SK-N-SH (cell line): ENCODE results near the gene RPGRIP1L. TPM values are rescaled to one million over a fixed set of nuclear protein-coding genes. Genes with fewer than 3 reads are reported as not detected.

ENCODE experiments used
- CTCF ChIA-PET: fragments of 300-600, 350-600 bp; formaldehyde crosslinking; extraction: SDS; loops from one replicate; lab custom pipeline; 2021; lab: Yijun Ruan, JAX
- POLR2A ChIA-PET: fragments of 350-600 bp; sonication (Branson Sonifier 250); formaldehyde crosslinking; extraction: SDS; loops from one replicate; lab custom pipeline; 2020; ENCODE audit warnings: antibody characterized with exemption, inconsistent platforms; lab: Yijun Ruan, JAX
- DNase-seq: peaks from one replicate; pipeline ENCODE4 v3.0.0; 2012
- H2AFZ ChIP-seq: fragments of 200-600 bp; sonication (generic); 2 replicates; pipeline ENCODE4 v1.8.1; 2016; ENCODE audit warnings: antibody characterized with exemption, mild to moderate bottlenecking, low read depth
- H3F3A ChIP-seq: fragments of 200-600 bp; sonication (generic); replicated peaks from 2 replicates; pipeline ENCODE3; 2016; ENCODE audit warnings: antibody characterized with exemption, mild to moderate bottlenecking; ENCODE audit not compliant: insufficient read depth
- H3K27ac ChIP-seq, 2 experiments: fragments of 200-500 bp in 1 of 2; fragments of 200-600 bp in 1 of 2; sonication (Bioruptor generic) in 1 of 2; sonication (generic), shearing (Covaris generic) in 1 of 2; 2 replicates each; pipeline versions ENCODE4 v1.5.1 to v1.6.1; 2014 to 2016; ENCODE audit warnings: low read depth in 2 of 2, inconsistent platforms in 1 of 2, low read length in 1 of 2, mild to moderate bottlenecking in 1 of 2, mixed read lengths in 1 of 2
- H3K27me3 ChIP-seq: fragments of 200-600 bp; sonication (generic), shearing (Covaris generic); 2 replicates; pipeline ENCODE4 v1.6.1; 2016; ENCODE audit warnings: mixed run types; ENCODE audit not compliant: insufficient read depth
- H3K36me3 ChIP-seq, 2 experiments: fragments of 200-500 bp in 1 of 2; fragments of 200-600 bp in 1 of 2; sonication (Bioruptor generic) in 1 of 2; sonication (generic) in 1 of 2; replicated peaks in 1 of 2; 2 replicates each; pipeline versions ENCODE3 to v1.5.1; 2014 to 2016; ENCODE audit warnings: low read length in 1 of 2, mild to moderate bottlenecking in 1 of 2; ENCODE audit not compliant: insufficient read depth in 2 of 2, control insufficient read depth in 1 of 2
- H3K4me1 ChIP-seq, 2 experiments: fragments of 200-500 bp in 1 of 2; fragments of 200-600 bp in 1 of 2; sonication (Bioruptor generic) in 1 of 2; sonication (generic), shearing (Covaris generic) in 1 of 2; 2 replicates each; pipeline versions ENCODE4 v1.5.1 to v1.6.1; 2014 to 2016; ENCODE audit warnings: low read depth in 1 of 2, low read length in 1 of 2, mixed run types in 1 of 2; ENCODE audit not compliant: insufficient read depth in 2 of 2, control insufficient read depth in 1 of 2
- H3K4me2 ChIP-seq: fragments of 200-600 bp; sonication (generic), shearing (Covaris generic); 2 replicates; pipeline ENCODE4 v1.6.1; 2017; ENCODE audit warnings: mixed run types
- H3K4me3 ChIP-seq, 2 experiments: fragments of 200-500 bp in 1 of 2; fragments of 200-600 bp in 1 of 2; sonication (Bioruptor generic) in 1 of 2; sonication (generic), shearing (Covaris generic) in 1 of 2; 2 replicates each; pipeline versions ENCODE4 v1.5.1 to v1.8.1; 2014 to 2016; ENCODE audit warnings: low read depth in 2 of 2, inconsistent platforms in 1 of 2, low read length in 1 of 2, mild to moderate bottlenecking in 1 of 2, mixed read lengths in 1 of 2, moderate library complexity in 1 of 2
- H3K79me2 ChIP-seq: fragments of 200-600 bp; sonication (generic); 2 replicates; pipeline ENCODE4 v1.8.1; 2017; ENCODE audit warnings: mild to moderate bottlenecking; ENCODE audit not compliant: insufficient read depth
- H3K9ac ChIP-seq: fragments of 200-600 bp; sonication (generic); 2 replicates; pipeline ENCODE4 v1.6.1; 2017; ENCODE audit warnings: mixed run types
- H3K9me2 ChIP-seq: fragments of 200-600 bp; sonication (generic); 2 replicates; pipeline ENCODE4 v1.6.1; 2017; ENCODE audit warnings: mixed run types
- H3K9me3 ChIP-seq: fragments of 200-600 bp; sonication (generic); 2 replicates; pipeline ENCODE4 v1.6.1; 2017; ENCODE audit warnings: mixed run types, mild to moderate bottlenecking, moderate library complexity
- H4K20me1 ChIP-seq: fragments of 200-600 bp; sonication (generic); 2 replicates; pipeline ENCODE4 v1.6.1; 2017; ENCODE audit warnings: mild to moderate bottlenecking, mixed run types; ENCODE audit not compliant: insufficient read depth
- CHD2 ChIP-seq: fragments of 150-350 bp; IDR thresholded peaks from 2 replicates; pipeline ENCODE4 v1.6.1; 2018; ENCODE audit warnings: low read length; ENCODE audit not compliant: partially characterized antibody
- ELF1 ChIP-seq: IDR thresholded peaks from 2 replicates; pipeline ENCODE4 v1.4.0; 2012
- FOXM1 ChIP-seq: IDR thresholded peaks from 2 replicates; pipeline ENCODE4 v1.4.0; 2012; ENCODE audit warnings: low read depth, mild to moderate bottlenecking
- GATA2 ChIP-seq: sonication (generic); formaldehyde crosslinking; IDR thresholded peaks from 2 replicates; pipeline ENCODE4 v1.5.0; 2020; ENCODE audit warnings: mild to moderate bottlenecking, missing genetic modification reagents
- JUND ChIP-seq: IDR thresholded peaks from 2 replicates; pipeline ENCODE4 v1.4.0; 2012
- MXI1 ChIP-seq: IDR thresholded peaks from 2 replicates; pipeline ENCODE4 v1.6.1; 2012; ENCODE audit warnings: mild to moderate bottlenecking, low read depth, low read length, improper control_type of control experiment
- NFIC ChIP-seq: IDR thresholded peaks from 2 replicates; pipeline ENCODE4 v1.4.0; 2012; ENCODE audit warnings: borderline replicate concordance
- POLR2AphosphoS5 ChIP-seq: IDR thresholded peaks from 2 replicates; pipeline ENCODE4 v1.6.1; 2012; ENCODE audit warnings: low read depth, low read length
- RXRA ChIP-seq: IDR thresholded peaks from 2 replicates; pipeline ENCODE4 v1.4.0; 2012; ENCODE audit warnings: low read depth, mild to moderate bottlenecking, borderline replicate concordance
- SMC3 ChIP-seq: IDR thresholded peaks from 2 replicates; pipeline ENCODE4 v1.6.1; 2012; ENCODE audit warnings: low read depth, low read length, improper control_type of control experiment
- TCF12 ChIP-seq: IDR thresholded peaks from 2 replicates; pipeline ENCODE4 v1.4.0; 2012
- TEAD4 ChIP-seq: IDR thresholded peaks from 2 replicates; pipeline ENCODE4 v1.4.0; 2012; ENCODE audit warnings: mild to moderate bottlenecking, borderline replicate concordance; ENCODE audit not compliant: insufficient read depth
- YY1 ChIP-seq: IDR thresholded peaks from 2 replicates; pipeline ENCODE4 v1.4.0; 2012; ENCODE audit warnings: low read depth, mild to moderate bottlenecking
- WGBS: methylation state at CpG from one replicate; pipeline ENCODE4 v1.1.6; 2017; ENCODE audit warnings: low lambda C conversion rate; 5-methylcytosine and 5-hydroxymethylcytosine counted together
- polyA plus RNA-seq, 3 experiments: library from polyadenylated mRNA; depleted of rRNA; stranded (reverse); fragments of >200 nt; gene quantifications; 2 replicates each; pipeline ENCODE4 v1.2.3, GENCODE V29; 2012
- TF ChIP-seq, protein P1 (sequence below): IDR thresholded peaks from 2 replicates; pipeline ENCODE4 v1.4.0; 2012; ENCODE audit warnings: low read depth
- TF ChIP-seq, protein P2 (sequence below): fragments of 200-600 bp; sonication (generic); IDR thresholded peaks from 2 replicates; pipeline ENCODE4 v1.6.1; 2017; ENCODE audit warnings: antibody characterized with exemption, mild to moderate bottlenecking, moderate library complexity
- TF ChIP-seq, protein P3 (sequence below): IDR thresholded peaks from 2 replicates; pipeline ENCODE4; 2012
- TF ChIP-seq, protein P4 (sequence below): IDR thresholded peaks from 2 replicates; pipeline ENCODE4 v1.4.0; 2012; ENCODE audit warnings: low read depth, borderline replicate concordance
- TF ChIP-seq, protein P5 (sequence below): fragments of 150-350 bp; IDR thresholded peaks from 2 replicates; pipeline ENCODE4 v1.6.1; 2017; ENCODE audit warnings: antibody characterized with exemption, low read length, low read depth, borderline replicate concordance

The RPGRIP1L gene
- polyA plus RNA-seq, 1 of the 3 experiments (the other 2 are of a cell fraction), result 5.7 TPM

DNA sequence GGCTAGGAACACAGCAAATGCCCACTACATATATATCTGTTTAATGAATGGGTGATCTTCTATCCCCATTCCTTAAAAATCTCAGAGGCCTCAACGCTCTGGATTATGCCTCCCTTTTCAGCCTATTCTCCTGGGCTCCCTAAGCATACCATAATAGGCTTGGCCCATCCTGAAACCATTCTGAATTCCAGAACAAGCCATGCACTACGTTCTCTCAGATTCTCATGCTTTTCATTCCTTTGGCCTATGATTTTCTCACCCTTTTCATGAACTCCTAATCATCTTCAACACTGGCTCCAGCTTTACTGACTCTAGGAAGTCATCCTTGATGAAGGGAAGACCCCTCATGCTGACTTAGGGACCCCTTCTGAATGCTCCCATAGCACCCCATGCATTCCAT lies 71.1 kb downstream of the RPGRIP1L start:
- no peaks in the 10 kb centered on the region for H3K9me2 ChIP-seq
- H3K4me2 ChIP-seq, result no peak overlapping the region
- H3F3A ChIP-seq, result no peaks in the 10 kb centered on the region
- ChIA-PET POLR2A (no interaction called here), CTCF (no interaction called here)
- H3K9ac ChIP-seq, result no peak overlapping the region
- H3K27me3 ChIP-seq, result no peaks in the 10 kb centered on the region
- no peak for DNase-seq
- 88% methylated on average over 2 of the region's 2 CpGs for WGBS
- no peak overlapping the region for H3K4me3 ChIP-seq
- no peak for TF ChIP-seq SMC3
- TF ChIP-seq ELF1, result no peak
- TF ChIP-seq POLR2AphosphoS5, result no peak
- TF ChIP-seq CHD2, result no peak
- TF ChIP-seq FOXM1, result no peak
- TF ChIP-seq, protein P1, sequence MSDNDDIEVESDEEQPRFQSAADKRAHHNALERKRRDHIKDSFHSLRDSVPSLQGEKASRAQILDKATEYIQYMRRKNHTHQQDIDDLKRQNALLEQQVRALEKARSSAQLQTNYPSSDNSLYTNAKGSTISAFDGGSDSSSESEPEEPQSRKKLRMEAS, result no peak
- no peak for TF ChIP-seq MXI1
- TF ChIP-seq TEAD4, result no peak
- TF ChIP-seq GATA2 (CRISPR knock-in tag), result no peak
- TF ChIP-seq RXRA, result no peak
- TF ChIP-seq, protein P2, sequence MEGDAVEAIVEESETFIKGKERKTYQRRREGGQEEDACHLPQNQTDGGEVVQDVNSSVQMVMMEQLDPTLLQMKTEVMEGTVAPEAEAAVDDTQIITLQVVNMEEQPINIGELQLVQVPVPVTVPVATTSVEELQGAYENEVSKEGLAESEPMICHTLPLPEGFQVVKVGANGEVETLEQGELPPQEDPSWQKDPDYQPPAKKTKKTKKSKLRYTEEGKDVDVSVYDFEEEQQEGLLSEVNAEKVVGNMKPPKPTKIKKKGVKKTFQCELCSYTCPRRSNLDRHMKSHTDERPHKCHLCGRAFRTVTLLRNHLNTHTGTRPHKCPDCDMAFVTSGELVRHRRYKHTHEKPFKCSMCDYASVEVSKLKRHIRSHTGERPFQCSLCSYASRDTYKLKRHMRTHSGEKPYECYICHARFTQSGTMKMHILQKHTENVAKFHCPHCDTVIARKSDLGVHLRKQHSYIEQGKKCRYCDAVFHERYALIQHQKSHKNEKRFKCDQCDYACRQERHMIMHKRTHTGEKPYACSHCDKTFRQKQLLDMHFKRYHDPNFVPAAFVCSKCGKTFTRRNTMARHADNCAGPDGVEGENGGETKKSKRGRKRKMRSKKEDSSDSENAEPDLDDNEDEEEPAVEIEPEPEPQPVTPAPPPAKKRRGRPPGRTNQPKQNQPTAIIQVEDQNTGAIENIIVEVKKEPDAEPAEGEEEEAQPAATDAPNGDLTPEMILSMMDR, result no peak
- TF ChIP-seq, protein P3, sequence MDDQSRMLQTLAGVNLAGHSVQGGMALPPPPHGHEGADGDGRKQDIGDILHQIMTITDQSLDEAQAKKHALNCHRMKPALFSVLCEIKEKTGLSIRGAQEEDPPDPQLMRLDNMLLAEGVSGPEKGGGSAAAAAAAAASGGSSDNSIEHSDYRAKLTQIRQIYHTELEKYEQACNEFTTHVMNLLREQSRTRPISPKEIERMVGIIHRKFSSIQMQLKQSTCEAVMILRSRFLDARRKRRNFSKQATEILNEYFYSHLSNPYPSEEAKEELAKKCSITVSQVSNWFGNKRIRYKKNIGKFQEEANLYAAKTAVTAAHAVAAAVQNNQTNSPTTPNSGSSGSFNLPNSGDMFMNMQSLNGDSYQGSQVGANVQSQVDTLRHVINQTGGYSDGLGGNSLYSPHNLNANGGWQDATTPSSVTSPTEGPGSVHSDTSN, result no peak
- no peak for TF ChIP-seq NFIC
- TF ChIP-seq, protein P4, sequence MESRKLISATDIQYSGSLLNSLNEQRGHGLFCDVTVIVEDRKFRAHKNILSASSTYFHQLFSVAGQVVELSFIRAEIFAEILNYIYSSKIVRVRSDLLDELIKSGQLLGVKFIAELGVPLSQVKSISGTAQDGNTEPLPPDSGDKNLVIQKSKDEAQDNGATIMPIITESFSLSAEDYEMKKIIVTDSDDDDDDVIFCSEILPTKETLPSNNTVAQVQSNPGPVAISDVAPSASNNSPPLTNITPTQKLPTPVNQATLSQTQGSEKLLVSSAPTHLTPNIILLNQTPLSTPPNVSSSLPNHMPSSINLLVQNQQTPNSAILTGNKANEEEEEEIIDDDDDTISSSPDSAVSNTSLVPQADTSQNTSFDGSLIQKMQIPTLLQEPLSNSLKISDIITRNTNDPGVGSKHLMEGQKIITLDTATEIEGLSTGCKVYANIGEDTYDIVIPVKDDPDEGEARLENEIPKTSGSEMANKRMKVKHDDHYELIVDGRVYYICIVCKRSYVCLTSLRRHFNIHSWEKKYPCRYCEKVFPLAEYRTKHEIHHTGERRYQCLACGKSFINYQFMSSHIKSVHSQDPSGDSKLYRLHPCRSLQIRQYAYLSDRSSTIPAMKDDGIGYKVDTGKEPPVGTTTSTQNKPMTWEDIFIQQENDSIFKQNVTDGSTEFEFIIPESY, result no peak
- TF ChIP-seq, protein P5, sequence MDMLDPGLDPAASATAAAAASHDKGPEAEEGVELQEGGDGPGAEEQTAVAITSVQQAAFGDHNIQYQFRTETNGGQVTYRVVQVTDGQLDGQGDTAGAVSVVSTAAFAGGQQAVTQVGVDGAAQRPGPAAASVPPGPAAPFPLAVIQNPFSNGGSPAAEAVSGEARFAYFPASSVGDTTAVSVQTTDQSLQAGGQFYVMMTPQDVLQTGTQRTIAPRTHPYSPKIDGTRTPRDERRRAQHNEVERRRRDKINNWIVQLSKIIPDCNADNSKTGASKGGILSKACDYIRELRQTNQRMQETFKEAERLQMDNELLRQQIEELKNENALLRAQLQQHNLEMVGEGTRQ, result no peak
- no peak for TF ChIP-seq YY1
- no peak for TF ChIP-seq JUND
- TF ChIP-seq TCF12, result no peak
- H3K9me3 ChIP-seq, result no peaks in the 10 kb centered on the region
- H3K27ac ChIP-seq, result no peak overlapping the region
- H4K20me1 ChIP-seq, result no peaks in the 10 kb centered on the region
- no peaks in the 10 kb centered on the region for H3K4me1 ChIP-seq
- no peaks in the 10 kb centered on the region for H3K79me2 ChIP-seq
- H2AFZ ChIP-seq, result no peak overlapping the region
- H3K36me3 ChIP-seq, result peaks cover 23 to 25% of the 10 kb centered on the region in 2 experiments
